CD14-positive monocyte (primary cell): ENCODE data around the gene DYNC2I2. TPM values are rescaled to one million over a fixed set of nuclear protein-coding genes. Genes with fewer than 3 reads are reported as not detected.
A peak's percentile ranks its signal among the peaks of the same experiment; 100 is the strongest.

Experiments used
- DNase-seq, 3 donors: peaks; one replicate each; pipeline ENCODE4 v3.0.0-alpha.2; 2011 to 2022
- H2AFZ ChIP-seq: 2 replicates; pipeline ENCODE4 v1.6.0; 2012; ENCODE audit warnings: mild to moderate bottlenecking, low read depth, low read length, inconsistent platforms; ENCODE audit not compliant: insufficient read depth, poor library complexity, severe bottlenecking
- H3K27ac ChIP-seq, 2 donors: 1 replicate in 1 of 2; 2 replicates in 1 of 2; pipeline ENCODE4 v1.5.1; 2012 to 2013; ENCODE audit warnings: low read length in 2 of 2, control low read depth in 1 of 2, inconsistent platforms in 1 of 2, low read depth in 1 of 2, mild to moderate bottlenecking in 1 of 2
- H3K27me3 ChIP-seq, 2 donors: one replicate each; pipeline versions ENCODE4 v1.6.0 to v1.6.1; 2011 to 2013; ENCODE audit warnings: low read length in 2 of 2; ENCODE audit not compliant: control insufficient read depth in 2 of 2, insufficient read depth in 2 of 2
- H3K36me3 ChIP-seq, 2 donors: replicated peaks in 1 of 2; 1 replicate in 1 of 2; 2 replicates in 1 of 2; pipeline versions ENCODE4 v1.5.1 to v1.6.1; 2012 to 2013; ENCODE audit warnings: low read length in 2 of 2, control low read depth in 1 of 2, inconsistent platforms in 1 of 2, mild to moderate bottlenecking in 1 of 2; ENCODE audit not compliant: insufficient read depth in 2 of 2, control insufficient read depth in 1 of 2
- H3K4me1 ChIP-seq, 2 donors: 1 replicate in 1 of 2; 2 replicates in 1 of 2; pipeline versions ENCODE4 v1.5.1 to v1.6.1; 2012 to 2013; ENCODE audit warnings: low read length in 2 of 2, control low read depth in 1 of 2, inconsistent platforms in 1 of 2, mild to moderate bottlenecking in 1 of 2, moderate library complexity in 1 of 2; ENCODE audit not compliant: insufficient read depth in 2 of 2, control insufficient read depth in 1 of 2
- H3K4me2 ChIP-seq: replicated peaks from 2 replicates; pipeline ENCODE3; 2012; ENCODE audit warnings: low read length, moderate library complexity, mild to moderate bottlenecking; ENCODE audit not compliant: poor library complexity, severe bottlenecking; ENCODE audit errors: extremely low read depth
- H3K4me3 ChIP-seq, 3 experiments: fragments of 200-600 bp in 1 of 3; sonication (generic) in 1 of 3; replicated peaks in 1 of 3; 1 replicate in 2 of 3; 2 replicates in 1 of 3; pipeline ENCODE4 v1.5.1; 2011 to 2013; ENCODE audit warnings: low read length in 3 of 3, mild to moderate bottlenecking in 3 of 3, control low read depth in 2 of 3, low read depth in 2 of 3, inconsistent platforms in 1 of 3, moderate library complexity in 1 of 3
- H3K79me2 ChIP-seq: 2 replicates; pipeline ENCODE4 v1.6.0; 2012; ENCODE audit warnings: mild to moderate bottlenecking, control low read depth, inconsistent platforms, low read length, moderate library complexity; ENCODE audit not compliant: insufficient read depth
- H3K9ac ChIP-seq: 2 replicates; pipeline ENCODE4 v1.6.0; 2017; ENCODE audit warnings: low read length, mild to moderate bottlenecking; ENCODE audit not compliant: insufficient read depth, poor library complexity, severe bottlenecking
- H3K9me3 ChIP-seq, 2 donors: replicated peaks in 1 of 2; 1 replicate in 1 of 2; 2 replicates in 1 of 2; pipeline versions ENCODE4 v1.5.1 to v1.6.1; 2012 to 2013; ENCODE audit warnings: low read length in 2 of 2, control low read depth in 1 of 2; ENCODE audit not compliant: control insufficient read depth in 1 of 2, insufficient read depth in 1 of 2
- H4K20me1 ChIP-seq: 2 replicates; pipeline ENCODE4 v1.6.0; 2012; ENCODE audit warnings: mild to moderate bottlenecking, low read length, control low read depth, moderate library complexity; ENCODE audit not compliant: insufficient read depth
- H3K27ac Mint-ChIP-seq, 7 donors: one replicate each; pipeline ENCODE4 v1.8.0; 2020; ENCODE audit warnings: mild to moderate bottlenecking in 7 of 7, mixed read lengths in 7 of 7, moderate library complexity in 6 of 7, inconsistent platforms in 2 of 7
- H3K27me3 Mint-ChIP-seq, 3 donors: one replicate each; pipeline ENCODE4 v1.8.0; 2021 to 2022; ENCODE audit warnings: low read depth in 3 of 3, mild to moderate bottlenecking in 3 of 3, mixed read lengths in 3 of 3, moderate library complexity in 3 of 3, inconsistent platforms in 1 of 3
- H3K36me3 Mint-ChIP-seq, 2 donors: one replicate each; pipeline ENCODE4 v1.8.0; 2020; ENCODE audit warnings: mixed read lengths in 2 of 2, inconsistent platforms in 1 of 2, mild to moderate bottlenecking in 1 of 2
- H3K4me1 Mint-ChIP-seq: one replicate; pipeline ENCODE4 v1.8.0; 2020; ENCODE audit warnings: mild to moderate bottlenecking, mixed read lengths
- H3K4me3 Mint-ChIP-seq, 2 donors: one replicate each; pipeline ENCODE4 v1.8.0; 2020; ENCODE audit warnings: mild to moderate bottlenecking in 2 of 2, mixed read lengths in 2 of 2, moderate library complexity in 1 of 2
- H3K9me3 Mint-ChIP-seq, 7 donors: one replicate each; pipeline ENCODE4 v1.8.0; 2020 to 2022; ENCODE audit warnings: mixed read lengths in 7 of 7, mild to moderate bottlenecking in 6 of 7, moderate library complexity in 6 of 7, inconsistent platforms in 2 of 7
- CTCF ChIP-seq: fragments of 200-600 bp; IDR thresholded peaks from one replicate; pipeline ENCODE4 v1.8.0; 2022; ENCODE audit warnings: antibody characterized with exemption, mild to moderate bottlenecking
- WGBS: methylation state at CpG from one replicate; pipeline ENCODE4 v1.1.5; 2013; ENCODE audit warnings: missing lambda C conversion rate; ENCODE audit not compliant: insufficient coverage; 5-methylcytosine and 5-hydroxymethylcytosine counted together
- intact Hi-C, 2 donors: fragments of 100-400 bp; cut with micrococcal nuclease; formaldehyde crosslinking; loops; one replicate each; pipeline versions ENCODE4 v1.15.0 to v1.15.1; 2023
- polyA plus RNA-seq, 3 donors: library from polyadenylated mRNA; depleted of rRNA in 1 of 3; unstranded in 2 of 3; stranded (reverse) in 1 of 3; fragments of 300-500 nt in 2 of 3; fragments of >200 nt in 1 of 3; fragmentation: Illumina TruSeq in 2 of 3; gene quantifications; 1 replicate in 2 of 3; 2 replicates in 1 of 3; pipeline ENCODE4 v1.2.3, GENCODE V29; 2012 to 2021

DYNC2I2 gene
- polyA plus RNA-seq, 3 donors = 1.5 to 2.1 (median 1.9) TPM

GRCh38 chr9:128631636-128632035, 25.0 kb downstream of the DYNC2I2 start:
- Histone ChIP-seq H3K9ac (no peak overlapping the region), H3K9me3 (no peaks in the 10 kb centered on the region), H3K4me3 (no peak overlapping the region), H3K36me3 (peaks cover 51 to 75% of the 10 kb centered on the region in 2 donors), H2AFZ (no peak overlapping the region), H3K27ac (no peak overlapping the region), H3K79me2 (no peaks in the 10 kb centered on the region), H3K4me1 (no peaks in the 10 kb centered on the region), H3K27me3 (no peaks in the 10 kb centered on the region), H4K20me1 (no peaks in the 10 kb centered on the region), H3K4me2 (no peak overlapping the region)
- WGBS = 94% methylated on average over 3 of the region's 9 CpGs
- Mint-ChIP-seq H3K9me3 (no peaks in the 10 kb centered on the region), H3K36me3 (peaks cover 54 to 70% of the 10 kb centered on the region in 2 donors), H3K27ac (no peak overlapping the region), H3K27me3 (no peaks in the 10 kb centered on the region), H3K4me3 (no peak overlapping the region), H3K4me1 (no peaks in the 10 kb centered on the region)
- no peak for DNase-seq
- TF ChIP-seq CTCF = no peak
- intact Hi-C loops = no loop called here

- no peak for TF ChIP-seq CTCF
These were observed 26.6 kb downstream of the DYNC2I2 start for GRCh38 chr9:128629852-128630545.

More at GRCh38 chr9:128629852-128630545, 26.6 kb downstream of the DYNC2I2 start:
- Mint-ChIP-seq H3K4me1 (no peaks in the 10 kb centered on the region), H3K9me3 (no peaks in the 10 kb centered on the region), H3K4me3 (no peak overlapping the region), H3K27me3 (no peaks in the 10 kb centered on the region), H3K27ac (peak overlapping the region in 2 of 7 donors; percentile 43 to 80), H3K36me3 (peaks cover 70 to 87% of the 10 kb centered on the region in 2 donors)
- H3K4me3 ChIP-seq = no peak overlapping the region
- H3K9me3 ChIP-seq = no peaks in the 10 kb centered on the region
- H3K4me2 ChIP-seq = no peak overlapping the region
- H3K79me2 ChIP-seq = no peaks in the 10 kb centered on the region
- H2AFZ ChIP-seq = no peak overlapping the region
- no peak overlapping the region for H3K9ac ChIP-seq
- 87% methylated on average over 4 of the region's 9 CpGs for WGBS
- H3K4me1 ChIP-seq = no peaks in the 10 kb centered on the region
- peaks cover 67 to 91% of the 10 kb centered on the region in 2 donors for H3K36me3 ChIP-seq
- H4K20me1 ChIP-seq = no peaks in the 10 kb centered on the region
- no peak for DNase-seq
- intact Hi-C loops = no loop called here
- H3K27ac ChIP-seq = no peak overlapping the region
- H3K27me3 ChIP-seq = no peaks in the 10 kb centered on the region
